ENCODE results near the gene HEYL.

The HEYL gene

GRCh38 chr1:39615086-39615673 is 24.3 kb downstream of the HEYL start:
- Histone ChIP-seq H3K4me3 (ENCODE audit: low read depth, low read length) (no peak overlapping the region), H3K36me3 (ENCODE audit: control insufficient read depth, insufficient read depth, low read length) (no peaks in the 10 kb centered on the region), H3K27me3 (ENCODE audit: control insufficient read depth, insufficient read depth, low read length) (no peaks in the 10 kb centered on the region), H3K9ac (no peak overlapping the region), H2AFZ (no peak overlapping the region), H3K9me3 (ENCODE audit: control insufficient read depth, low read length) (no peaks in the 10 kb centered on the region), H3K79me2 (no peaks in the 10 kb centered on the region), H3K27ac (no peak overlapping the region), H3K4me2 (ENCODE audit: low read length) (no peak overlapping the region), H3K4me1 (no peaks in the 10 kb centered on the region)
- TF ChIP-seq CTCF (IDR thresholded peaks at IDR 0.05) = no peak

- H3K36me3 ChIP-seq (ENCODE audit: control insufficient read depth, insufficient read depth, low read length) = no peaks in the 10 kb centered on the region
- no peak overlapping the region for H3K4me2 ChIP-seq (ENCODE audit: low read length)
- H3K27ac ChIP-seq = no peak overlapping the region
- no peak overlapping the region for H3K9ac ChIP-seq
- H3K9me3 ChIP-seq (ENCODE audit: control insufficient read depth, low read length) = no peaks in the 10 kb centered on the region
- no peaks in the 10 kb centered on the region for H3K27me3 ChIP-seq (ENCODE audit: control insufficient read depth, insufficient read depth, low read length)
- H3K79me2 ChIP-seq = no peaks in the 10 kb centered on the region
- H3K4me3 ChIP-seq (ENCODE audit: low read depth, low read length) = no peak overlapping the region
- H3K4me1 ChIP-seq = no peaks in the 10 kb centered on the region
- no peak for TF ChIP-seq CTCF (IDR thresholded peaks at IDR 0.05)
- no peak overlapping the region for H2AFZ ChIP-seq
Measured at GRCh38 chr1:39614488-39614887, 25.0 kb downstream of the HEYL start.

GRCh38 chr1:39613250-39613649 is 26.2 kb downstream of the HEYL start:
- no peak overlapping the region for H2AFZ ChIP-seq

GRCh38 chr1:39609618-39610331 is 29.7 kb downstream of the HEYL start:
- H3K27ac ChIP-seq = no peak overlapping the region

More at GRCh38 chr1:39613250-39613649, 26.2 kb downstream of the HEYL start:
- Histone ChIP-seq H3K36me3 (ENCODE audit: control insufficient read depth, insufficient read depth, low read length) (no peaks in the 10 kb centered on the region), H3K9ac (no peak overlapping the region), H3K27me3 (ENCODE audit: control insufficient read depth, insufficient read depth, low read length) (no peaks in the 10 kb centered on the region), H3K79me2 (no peaks in the 10 kb centered on the region), H3K4me3 (ENCODE audit: low read depth, low read length) (no peak overlapping the region), H3K4me2 (ENCODE audit: low read length) (no peak overlapping the region), H3K27ac (no peak overlapping the region), H3K4me1 (no peaks in the 10 kb centered on the region), H3K9me3 (ENCODE audit: control insufficient read depth, low read length) (no peaks in the 10 kb centered on the region)
- TF ChIP-seq CTCF (IDR thresholded peaks at IDR 0.05) = no peak

More at GRCh38 chr1:39609618-39610331, 29.7 kb downstream of the HEYL start:
- H3K4me2 ChIP-seq (ENCODE audit: low read length) = no peak overlapping the region
- no peaks in the 10 kb centered on the region for H3K79me2 ChIP-seq
- peak overlapping the region; percentile 42 for H2AFZ ChIP-seq
- no peaks in the 10 kb centered on the region for H3K36me3 ChIP-seq (ENCODE audit: control insufficient read depth, insufficient read depth, low read length)
- H3K9ac ChIP-seq = no peak overlapping the region
- H3K9me3 ChIP-seq (ENCODE audit: control insufficient read depth, low read length) = no peaks in the 10 kb centered on the region
- TF ChIP-seq CTCF (IDR thresholded peaks at IDR 0.05) = peak; percentile 51
- H3K4me3 ChIP-seq (ENCODE audit: low read depth, low read length) = no peak overlapping the region
- no peaks in the 10 kb centered on the region for H3K27me3 ChIP-seq (ENCODE audit: control insufficient read depth, insufficient read depth, low read length)
- H3K4me1 ChIP-seq = no peaks in the 10 kb centered on the region
